Measurements from ENCODE around the gene MBOAT1. TPM values are rescaled to one million over a fixed set of nuclear protein-coding genes. Genes with fewer than 3 reads are reported as not detected.

Gene MBOAT1
- total RNA-seq, 2 experiments from 2014 or later: 13.3 to 16.1 TPM

DNA sequence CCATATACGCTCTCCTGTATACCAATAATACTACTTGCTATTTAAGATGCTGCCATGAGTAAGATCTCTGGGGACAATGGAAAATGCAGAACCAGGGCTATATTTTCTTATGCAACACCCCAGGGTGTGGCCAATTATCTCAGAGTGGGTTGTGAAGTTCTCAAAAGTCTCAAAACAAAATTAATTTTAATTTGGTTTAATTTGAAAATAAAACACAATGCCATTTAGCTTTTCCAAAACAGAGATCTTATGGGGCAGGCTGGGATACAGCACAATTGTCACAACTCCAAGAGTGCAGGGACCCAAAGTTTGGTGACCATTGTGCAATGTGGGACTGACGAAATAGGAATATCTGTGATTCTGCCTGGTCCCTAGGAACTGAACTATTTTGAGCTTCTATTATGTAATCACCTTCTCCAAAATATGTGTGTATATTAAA is 43.1 kb downstream of the MBOAT1 start:
- CTCF ChIA-PET: no interaction called here
- Mint-ChIP-seq H3K36me3 (ENCODE audit: low read depth) (peaks cover 14% of the 10 kb centered on the region), H3K4me1 (peaks cover 35% of the 10 kb centered on the region), H3K27ac (no peak overlapping the region), H3K27me3 (no peaks in the 10 kb centered on the region), H3K9me3 (ENCODE audit: low read depth) (peaks cover 4% of the 10 kb centered on the region), H3K4me3 (no peak overlapping the region)
- ATAC-seq (no peak), DNase-seq (no peak)
- POLR2A ChIA-PET: no interaction called here
- intact Hi-C loops (cut with DNase I, micrococcal nuclease): no loop called here

DNA sequence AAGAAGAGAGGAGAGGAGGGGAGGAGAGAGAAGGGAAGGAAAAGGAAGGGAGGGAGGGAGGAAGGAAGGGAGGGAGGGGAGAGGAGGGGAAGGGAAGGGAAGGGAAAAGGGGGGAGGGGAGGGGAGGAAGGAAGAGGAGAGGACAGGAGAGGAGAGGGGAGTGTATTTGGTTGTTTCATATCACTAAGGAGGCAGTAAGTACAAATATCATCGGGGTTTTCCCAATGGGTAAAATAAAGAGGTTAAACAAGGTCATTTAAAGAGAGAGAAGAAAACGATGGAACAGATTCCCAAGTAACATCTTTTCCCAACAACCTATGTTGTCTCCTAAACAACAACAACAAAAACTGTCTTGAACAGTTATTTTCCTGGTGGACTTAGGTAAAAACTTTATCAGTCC is 43.6 kb downstream of the MBOAT1 start:
- no peaks in the 10 kb centered on the region for H3K27me3 Mint-ChIP-seq
- DNase-seq (no peak), ATAC-seq (no peak)
- no peak overlapping the region for H3K4me3 Mint-ChIP-seq
- peaks cover 30% of the 10 kb centered on the region for H3K4me1 Mint-ChIP-seq
- POLR2A ChIA-PET: no interaction called here
- CTCF ChIA-PET: no interaction called here
- H3K9me3 Mint-ChIP-seq (ENCODE audit: low read depth): peaks cover 4% of the 10 kb centered on the region
- intact Hi-C loops (cut with DNase I, micrococcal nuclease): no loop called here
- H3K36me3 Mint-ChIP-seq (ENCODE audit: low read depth): peaks cover 14% of the 10 kb centered on the region
- no peak overlapping the region for H3K27ac Mint-ChIP-seq

DNA sequence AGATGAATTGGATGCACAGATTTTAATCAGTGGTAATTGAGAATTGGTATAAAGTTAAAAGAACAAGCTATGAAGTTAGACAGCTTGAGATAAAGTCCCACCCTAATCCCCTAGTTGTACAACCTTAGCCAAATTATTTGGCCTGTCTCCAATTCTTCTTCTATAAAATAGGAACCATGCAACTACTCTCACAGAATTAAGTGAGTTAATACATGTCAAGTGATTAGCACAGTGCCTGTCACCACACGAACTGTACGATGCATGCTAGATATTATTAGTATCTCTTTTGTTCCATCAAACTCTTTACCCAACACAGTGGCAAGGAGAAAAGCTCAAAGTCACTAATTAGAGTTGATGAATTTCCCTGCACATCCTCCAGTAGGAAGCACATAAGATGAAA is 44.7 kb downstream of the MBOAT1 start:
- no peak for DNase-seq
- peaks cover 4% of the 10 kb centered on the region for H3K9me3 Mint-ChIP-seq (ENCODE audit: low read depth)
- ATAC-seq: no peak
- intact Hi-C loops (cut with DNase I, micrococcal nuclease): no loop called here
- CTCF ChIA-PET: no interaction called here
- no peaks in the 10 kb centered on the region for H3K27me3 Mint-ChIP-seq
- H3K4me1 Mint-ChIP-seq: peaks cover 19% of the 10 kb centered on the region
- peaks cover 11% of the 10 kb centered on the region for H3K36me3 Mint-ChIP-seq (ENCODE audit: low read depth)
- POLR2A ChIA-PET: no interaction called here
- H3K27ac Mint-ChIP-seq: no peak overlapping the region
- H3K4me3 Mint-ChIP-seq: no peak overlapping the region

DNA sequence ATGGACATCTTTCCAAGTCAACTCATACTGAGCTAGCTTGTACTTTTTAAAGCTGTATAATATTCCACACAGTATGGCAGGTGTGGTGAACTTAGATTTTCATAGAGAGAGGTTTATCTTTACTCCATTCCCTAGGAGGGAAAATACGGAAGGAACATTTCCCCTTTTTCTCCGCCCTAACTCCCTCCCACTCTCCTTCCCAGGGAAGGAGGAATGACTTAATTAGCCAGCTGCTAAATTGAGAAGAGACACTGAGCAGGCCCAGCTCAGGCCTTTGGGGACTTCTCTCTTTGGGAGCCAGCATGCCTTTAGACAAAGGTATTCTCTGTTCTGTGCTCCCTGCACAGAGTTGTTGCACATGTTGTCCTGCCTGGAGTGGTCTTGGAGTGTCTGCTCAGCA is 46.1 kb downstream of the MBOAT1 start:
- DNase-seq: no peak
- H3K36me3 Mint-ChIP-seq (ENCODE audit: low read depth): peaks cover 11% of the 10 kb centered on the region
- intact Hi-C loops (cut with DNase I, micrococcal nuclease): no loop called here
- no peak for ATAC-seq
- H3K9me3 Mint-ChIP-seq (ENCODE audit: low read depth): peaks cover 4% of the 10 kb centered on the region
- ChIA-PET CTCF (no interaction called here), POLR2A (no interaction called here)
- no peaks in the 10 kb centered on the region for H3K27me3 Mint-ChIP-seq
- no peak overlapping the region for H3K27ac Mint-ChIP-seq
- no peak overlapping the region for H3K4me3 Mint-ChIP-seq
- H3K4me1 Mint-ChIP-seq: peaks cover 17% of the 10 kb centered on the region

DNA sequence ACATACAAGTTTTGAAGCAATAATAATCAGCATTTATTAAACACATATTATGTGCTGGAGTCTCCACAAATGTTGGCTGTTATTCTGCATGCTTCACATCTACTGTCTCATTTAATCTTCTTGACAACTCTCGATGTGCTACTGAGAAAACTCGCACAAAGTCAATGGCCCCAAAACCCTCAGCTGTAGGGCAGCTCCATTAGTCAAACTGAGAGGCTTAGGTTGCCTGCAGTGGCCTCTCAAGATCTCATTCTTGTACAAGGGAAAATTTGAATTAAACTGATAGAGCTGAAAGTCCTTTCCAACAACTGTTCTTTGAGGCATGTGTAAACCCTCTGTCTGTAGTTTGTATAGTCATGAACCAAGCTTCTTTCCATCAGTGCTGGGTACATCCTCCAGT is 49.8 kb downstream of the MBOAT1 start:
- intact Hi-C loops (cut with DNase I, micrococcal nuclease): no loop called here
- CTCF ChIA-PET: interaction anchor here (0.6 kb wide), 1 partner anchor 1629 kb away, joined by 3 read pairs; no protein-coding TSS in a partner anchor

DNA sequence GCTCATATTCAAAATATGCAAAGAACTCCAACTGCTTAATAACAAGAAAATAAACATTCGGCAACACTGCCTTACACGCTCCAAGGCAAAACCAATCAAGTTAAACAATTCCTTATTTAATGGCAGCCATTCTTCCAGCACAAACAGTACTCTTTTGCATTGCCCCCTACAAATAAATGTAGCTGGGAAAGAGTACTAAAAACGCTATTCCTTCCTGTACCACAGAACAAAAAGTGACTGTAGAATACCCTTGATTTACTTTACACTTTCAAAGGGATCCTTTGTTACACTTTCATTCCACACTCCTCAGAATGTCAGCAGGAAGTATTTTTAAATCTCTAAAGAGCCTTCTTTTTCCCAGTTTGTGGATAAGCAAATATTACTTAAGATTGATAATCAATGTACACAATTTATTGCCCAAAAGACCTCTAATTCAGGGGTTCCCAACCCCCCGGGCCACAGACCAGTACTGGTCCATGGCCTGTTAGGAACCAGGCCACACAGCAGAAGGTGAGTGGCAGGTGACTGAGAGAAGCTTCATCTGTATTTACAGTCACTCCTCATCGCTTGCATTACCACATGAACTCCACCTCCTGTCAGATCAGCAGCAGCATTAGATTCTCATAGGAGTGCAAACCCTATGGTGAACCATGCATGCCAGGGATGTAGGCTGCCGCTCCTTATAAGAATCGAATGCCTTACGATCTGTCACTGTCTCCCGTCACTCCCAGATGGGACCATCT is 51.6 kb downstream of the MBOAT1 start:
- CTCF ChIA-PET: no interaction called here
- no peak overlapping the region for H3K27ac Mint-ChIP-seq
- peaks cover 2% of the 10 kb centered on the region for H3K36me3 Mint-ChIP-seq (ENCODE audit: low read depth)
- H3K4me3 Mint-ChIP-seq: no peak overlapping the region
- ATAC-seq: no peak
- no peaks in the 10 kb centered on the region for H3K9me3 Mint-ChIP-seq (ENCODE audit: low read depth)
- no peak for DNase-seq
- H3K27me3 Mint-ChIP-seq: no peaks in the 10 kb centered on the region
- POLR2A ChIA-PET: no interaction called here
- intact Hi-C loops (cut with DNase I, micrococcal nuclease): no loop called here
- H3K4me1 Mint-ChIP-seq: no peaks in the 10 kb centered on the region

More for the DNA sequence above, 49.8 kb downstream of the MBOAT1 start:
- Mint-ChIP-seq H3K9me3 (ENCODE audit: low read depth) (peaks cover 4% of the 10 kb centered on the region), H3K27me3 (no peaks in the 10 kb centered on the region), H3K36me3 (ENCODE audit: low read depth) (peaks cover 11% of the 10 kb centered on the region), H3K4me3 (no peak overlapping the region), H3K27ac (no peak overlapping the region), H3K4me1 (no peaks in the 10 kb centered on the region)
- DNase-seq: no peak
- POLR2A ChIA-PET: no interaction called here
- no peak for ATAC-seq

DNA sequence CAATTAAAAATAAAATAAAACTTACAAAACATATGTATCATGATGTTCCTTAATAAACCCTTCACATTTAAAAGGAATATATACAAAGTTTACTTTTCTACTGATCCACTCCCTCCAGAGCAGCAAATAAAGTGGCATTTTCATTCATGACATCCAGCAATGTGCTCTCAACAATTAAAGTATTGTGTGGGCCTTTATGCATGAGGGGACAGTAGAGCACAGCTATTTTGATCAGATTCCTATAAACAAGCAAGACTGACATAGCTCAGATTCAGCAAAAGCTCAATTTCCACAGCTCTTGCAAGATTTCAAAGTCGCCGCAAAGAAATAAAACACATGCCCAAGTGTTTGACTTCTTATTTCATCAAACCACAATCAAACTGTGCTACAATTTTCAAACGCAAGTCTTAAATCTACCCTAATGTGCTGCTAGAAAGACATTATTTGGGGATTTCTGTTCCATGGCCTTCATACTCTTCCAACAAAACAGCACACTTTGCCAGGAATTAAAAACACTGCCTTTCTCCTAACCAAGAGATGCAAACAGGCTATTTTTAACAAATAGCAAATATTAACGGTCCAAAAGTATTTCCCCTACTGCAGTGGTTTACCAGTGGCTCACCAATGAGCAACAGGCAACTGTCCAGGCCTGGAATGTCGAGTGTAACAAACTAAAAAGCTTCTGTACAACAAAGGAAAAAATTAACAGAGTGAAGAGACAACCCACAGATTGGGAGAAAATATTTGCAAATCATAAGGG is 52.3 kb downstream of the MBOAT1 start:
- POLR2A ChIA-PET: no interaction called here
- CTCF ChIA-PET: no interaction called here
- ATAC-seq (no peak), DNase-seq (no peak)
- H3K9me3 Mint-ChIP-seq (ENCODE audit: low read depth): no peaks in the 10 kb centered on the region
- peaks cover 2% of the 10 kb centered on the region for H3K36me3 Mint-ChIP-seq (ENCODE audit: low read depth)
- no peak overlapping the region for H3K27ac Mint-ChIP-seq
- no peak overlapping the region for H3K4me3 Mint-ChIP-seq
- no peaks in the 10 kb centered on the region for H3K27me3 Mint-ChIP-seq
- intact Hi-C loops (cut with DNase I, micrococcal nuclease): no loop called here
- H3K4me1 Mint-ChIP-seq: no peaks in the 10 kb centered on the region

DNA sequence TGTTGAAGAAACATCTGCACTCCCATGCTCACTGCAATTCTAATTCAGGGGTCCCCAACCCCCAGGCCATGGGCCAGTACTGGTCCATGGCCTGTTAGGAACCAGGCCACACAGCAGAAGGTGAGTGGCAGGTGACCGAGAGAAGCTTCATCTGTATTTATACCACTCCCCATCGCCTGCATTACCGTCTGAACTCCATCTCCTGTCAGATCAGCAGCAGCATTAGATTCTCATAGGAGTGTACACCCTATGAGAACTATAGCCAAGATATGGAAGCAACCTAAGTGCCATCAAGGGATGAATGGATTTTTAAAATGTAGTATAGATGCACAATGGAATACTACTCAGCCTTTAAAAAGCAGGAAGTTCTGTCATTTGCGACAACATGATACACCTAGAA is 53.2 kb downstream of the MBOAT1 start:
- ATAC-seq (no peak), DNase-seq (no peak)
- ChIA-PET POLR2A (no interaction called here), CTCF (no interaction called here)
- Mint-ChIP-seq H3K9me3 (ENCODE audit: low read depth) (no peaks in the 10 kb centered on the region), H3K27ac (no peak overlapping the region), H3K36me3 (ENCODE audit: low read depth) (peaks cover 2% of the 10 kb centered on the region), H3K4me1 (no peaks in the 10 kb centered on the region), H3K4me3 (no peak overlapping the region), H3K27me3 (no peaks in the 10 kb centered on the region)
- intact Hi-C loops (cut with DNase I, micrococcal nuclease): no loop called here

DNA sequence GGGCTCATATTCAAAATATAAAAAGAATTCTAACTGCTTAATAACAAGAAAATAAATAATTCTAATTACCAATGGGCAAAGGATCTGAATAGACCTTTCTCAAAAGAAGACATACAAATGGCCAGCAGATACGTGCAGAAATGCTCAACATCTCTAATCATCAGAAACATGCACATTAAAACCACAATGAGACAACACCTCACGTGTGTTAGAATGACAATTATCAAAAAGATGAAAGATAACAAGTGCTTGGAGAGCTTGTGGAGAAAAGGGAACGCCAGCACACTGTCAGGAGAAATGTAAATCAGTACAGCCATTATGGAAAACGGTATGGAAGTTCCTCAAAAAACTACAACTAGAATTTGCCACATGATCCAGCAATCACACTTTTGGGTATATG is 53.6 kb downstream of the MBOAT1 start:
- Mint-ChIP-seq H3K9me3 (ENCODE audit: low read depth) (no peaks in the 10 kb centered on the region), H3K4me3 (no peak overlapping the region), H3K27me3 (no peaks in the 10 kb centered on the region), H3K36me3 (ENCODE audit: low read depth) (peaks cover 2% of the 10 kb centered on the region), H3K27ac (no peak overlapping the region), H3K4me1 (no peaks in the 10 kb centered on the region)
- ChIA-PET POLR2A (no interaction called here), CTCF (no interaction called here)
- intact Hi-C loops (cut with DNase I, micrococcal nuclease): no loop called here
- DNase-seq: no peak
- ATAC-seq: no peak

DNA sequence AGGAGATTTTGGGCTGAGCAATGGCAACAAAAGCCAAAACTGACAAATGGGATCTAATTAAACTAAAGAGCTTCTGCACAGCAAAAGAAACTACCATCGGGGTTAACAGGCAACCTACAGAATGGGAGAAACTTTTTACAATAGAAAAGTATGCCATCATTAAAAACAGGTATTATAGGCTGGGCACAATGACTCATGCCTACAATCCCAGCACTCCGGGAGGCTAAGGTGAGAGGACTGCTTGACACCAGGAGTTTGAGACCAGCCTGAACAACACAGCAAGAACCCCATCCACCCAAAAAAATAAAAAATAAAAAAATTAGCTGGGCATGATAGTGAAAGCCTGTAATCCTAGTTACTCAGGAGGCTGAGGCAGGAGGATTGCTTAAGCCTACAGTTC is 55.4 kb downstream of the MBOAT1 start:
- intact Hi-C loops (cut with DNase I, micrococcal nuclease): no loop called here
- no peak for DNase-seq
- Mint-ChIP-seq H3K27ac (no peak overlapping the region), H3K36me3 (ENCODE audit: low read depth) (peaks cover 2% of the 10 kb centered on the region), H3K9me3 (ENCODE audit: low read depth) (no peaks in the 10 kb centered on the region), H3K27me3 (no peaks in the 10 kb centered on the region), H3K4me1 (no peaks in the 10 kb centered on the region), H3K4me3 (no peak overlapping the region)
- CTCF ChIA-PET: interaction anchor here (1.1 kb wide), 1 partner anchor 30 kb away, joined by 3 read pairs; no protein-coding TSS in a partner anchor
- no peak for ATAC-seq
- POLR2A ChIA-PET: no interaction called here

DNA sequence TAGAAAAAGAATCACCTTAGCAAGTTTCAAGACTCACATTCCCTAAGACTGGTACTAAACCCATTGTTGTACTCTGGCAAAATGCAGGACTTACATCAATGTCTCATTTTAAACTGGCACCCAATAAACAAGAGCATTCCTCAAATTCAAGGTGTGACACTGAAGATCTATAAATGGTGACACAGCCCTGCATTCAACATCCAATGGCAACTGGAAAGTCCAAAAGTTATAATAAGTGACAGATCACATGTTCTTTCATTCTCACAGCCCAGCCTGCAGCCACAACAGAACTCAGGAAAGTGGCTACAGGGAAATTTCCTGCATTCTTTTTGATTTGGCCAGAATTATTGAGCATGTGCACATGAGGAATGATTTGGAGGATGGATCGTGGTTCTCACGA is 57.5 kb downstream of the MBOAT1 start:
- intact Hi-C loops (cut with DNase I, micrococcal nuclease): no loop called here

DNA sequence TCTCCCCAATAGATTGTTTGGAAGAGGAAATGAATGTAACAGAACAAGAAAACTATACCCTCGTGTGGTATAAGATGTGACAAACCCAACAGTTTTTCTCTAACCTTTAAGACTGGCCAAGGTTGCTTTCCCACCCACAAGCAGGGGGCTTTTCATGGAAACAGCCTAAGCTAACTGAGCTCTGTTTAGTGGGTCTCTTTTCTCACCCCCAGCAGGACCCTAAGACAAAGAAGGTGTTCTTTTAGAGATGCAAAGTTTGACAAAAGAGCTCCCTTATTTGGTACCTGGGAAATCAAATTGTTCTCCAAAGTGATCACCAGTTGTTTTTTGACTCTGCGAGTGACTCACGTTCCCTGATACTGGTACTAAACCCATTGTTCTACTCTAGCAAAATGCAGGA is 59.1 kb downstream of the MBOAT1 start:
- Mint-ChIP-seq H3K4me1 (no peaks in the 10 kb centered on the region), H3K9me3 (ENCODE audit: low read depth) (no peaks in the 10 kb centered on the region), H3K27ac (no peak overlapping the region), H3K36me3 (ENCODE audit: low read depth) (peaks cover 22% of the 10 kb centered on the region), H3K4me3 (no peak overlapping the region), H3K27me3 (no peaks in the 10 kb centered on the region)
- intact Hi-C loops (cut with DNase I, micrococcal nuclease): no loop called here
- no peak for DNase-seq
- ATAC-seq: no peak
- ChIA-PET POLR2A (interaction anchor here (0.6 kb wide), 1 partner anchor 241 kb away, joined by 3 read pairs; no protein-coding TSS in a partner anchor), CTCF (no interaction called here)

More for the DNA sequence above, 57.5 kb downstream of the MBOAT1 start:
- CTCF ChIA-PET: interaction anchor here (1.0 kb wide), 1 partner anchor 28 kb away, joined by 5 read pairs; no protein-coding TSS in a partner anchor
- no peak overlapping the region for H3K27ac Mint-ChIP-seq
- DNase-seq (no peak), ATAC-seq (no peak)
- H3K4me3 Mint-ChIP-seq: no peak overlapping the region
- H3K36me3 Mint-ChIP-seq (ENCODE audit: low read depth): peaks cover 14% of the 10 kb centered on the region
- H3K4me1 Mint-ChIP-seq: no peaks in the 10 kb centered on the region
- no peaks in the 10 kb centered on the region for H3K27me3 Mint-ChIP-seq
- POLR2A ChIA-PET: no interaction called here
- H3K9me3 Mint-ChIP-seq (ENCODE audit: low read depth): no peaks in the 10 kb centered on the region

Measured in activated CD4-positive, alpha-beta T cell treated with anti-CD3 and anti-CD28 coated beads for 36 hours (primary cell).